Lower lobe of right lung (tissue), 2 donors: ENCODE results near the gene TCF4. TPM values are rescaled to one million over a fixed set of nuclear protein-coding genes. Genes with fewer than 3 reads are reported as not detected.

Source experiments
- ATAC-seq, 2 donors: fragments of 200-7000 bp; cut with Tn5 transposase; one replicate each; pipeline ENCODE4 v1.9.1; 2020 to 2022; ENCODE audit warnings: mild to moderate bottlenecking in 2 of 2, moderate library complexity in 2 of 2
- DNase-seq: peaks from one replicate; pipeline ENCODE4 v3.0.0-alpha.2; 2020
- H3K27ac ChIP-seq: fragments of 200-600 bp; one replicate; pipeline ENCODE4 v1.8.0; 2022
- H3K27me3 ChIP-seq: fragments of 200-600 bp; one replicate; pipeline ENCODE4 v1.8.0; 2022; ENCODE audit warnings: low read depth
- H3K36me3 ChIP-seq: fragments of 200-600 bp; one replicate; pipeline ENCODE4 v1.8.0; 2022; ENCODE audit warnings: mild to moderate bottlenecking
- H3K4me1 ChIP-seq: fragments of 200-600 bp; one replicate; pipeline ENCODE4 v1.8.0; 2022
- H3K4me3 ChIP-seq: fragments of 200-600 bp; one replicate; pipeline ENCODE4 v1.8.0; 2022; ENCODE audit warnings: mild to moderate bottlenecking
- H3K9me3 ChIP-seq: fragments of 200-600 bp; one replicate; pipeline ENCODE4 v1.8.0; 2022
- intact Hi-C: fragments of 100-400 bp; cut with DNase I; formaldehyde crosslinking; loops from one replicate; pipeline ENCODE4 v1.11.0; 2022
- total RNA-seq: library from RNA; stranded (reverse); fragmentation: NEBNext Ultra II Directional; extraction: Animal tissue kit (Norgen Biotek cat#: 25700); gene quantifications from one replicate; pipeline ENCODE4 v1.2.1, GENCODE V29; 2021
- TF ChIP-seq, protein P1 (sequence below): fragments of 200-600 bp; IDR thresholded peaks from one replicate; pipeline ENCODE4 v1.8.0; 2022; ENCODE audit warnings: antibody characterized with exemption, mild to moderate bottlenecking
- donor health status: DM: no; HTN: yes; CAD: no; lungs with severe emphysema.

Gene TCF4
- total RNA-seq, 1 donor from 2014 or later = 112 TPM

GRCh38 chr18:55573386-55573785 lies 14.6 kb downstream of the TCF4 start:
- H3K9me3 ChIP-seq = no peaks in the 10 kb centered on the region
- DNase-seq = no peak
- H3K4me3 ChIP-seq = no peak overlapping the region
- H3K36me3 ChIP-seq = no peaks in the 10 kb centered on the region
- H3K27ac ChIP-seq = no peak overlapping the region
- peaks cover 3% of the 10 kb centered on the region for H3K4me1 ChIP-seq
- ATAC-seq = no peak
- no peaks in the 10 kb centered on the region for H3K27me3 ChIP-seq
- TF ChIP-seq, protein P1, sequence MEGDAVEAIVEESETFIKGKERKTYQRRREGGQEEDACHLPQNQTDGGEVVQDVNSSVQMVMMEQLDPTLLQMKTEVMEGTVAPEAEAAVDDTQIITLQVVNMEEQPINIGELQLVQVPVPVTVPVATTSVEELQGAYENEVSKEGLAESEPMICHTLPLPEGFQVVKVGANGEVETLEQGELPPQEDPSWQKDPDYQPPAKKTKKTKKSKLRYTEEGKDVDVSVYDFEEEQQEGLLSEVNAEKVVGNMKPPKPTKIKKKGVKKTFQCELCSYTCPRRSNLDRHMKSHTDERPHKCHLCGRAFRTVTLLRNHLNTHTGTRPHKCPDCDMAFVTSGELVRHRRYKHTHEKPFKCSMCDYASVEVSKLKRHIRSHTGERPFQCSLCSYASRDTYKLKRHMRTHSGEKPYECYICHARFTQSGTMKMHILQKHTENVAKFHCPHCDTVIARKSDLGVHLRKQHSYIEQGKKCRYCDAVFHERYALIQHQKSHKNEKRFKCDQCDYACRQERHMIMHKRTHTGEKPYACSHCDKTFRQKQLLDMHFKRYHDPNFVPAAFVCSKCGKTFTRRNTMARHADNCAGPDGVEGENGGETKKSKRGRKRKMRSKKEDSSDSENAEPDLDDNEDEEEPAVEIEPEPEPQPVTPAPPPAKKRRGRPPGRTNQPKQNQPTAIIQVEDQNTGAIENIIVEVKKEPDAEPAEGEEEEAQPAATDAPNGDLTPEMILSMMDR = no peak
- intact Hi-C loops = no loop called here

GRCh38 chr18:55570966-55571365 lies 17.0 kb downstream of the TCF4 start:
- intact Hi-C loops = no loop called here
- ATAC-seq (no peak), DNase-seq (no peak)
- Histone ChIP-seq H3K4me3 (no peak overlapping the region), H3K27ac (no peak overlapping the region), H3K36me3 (no peaks in the 10 kb centered on the region), H3K27me3 (no peaks in the 10 kb centered on the region), H3K4me1 (peaks cover 3% of the 10 kb centered on the region), H3K9me3 (no peaks in the 10 kb centered on the region)
- TF ChIP-seq, protein P1 = no peak

DNA sequence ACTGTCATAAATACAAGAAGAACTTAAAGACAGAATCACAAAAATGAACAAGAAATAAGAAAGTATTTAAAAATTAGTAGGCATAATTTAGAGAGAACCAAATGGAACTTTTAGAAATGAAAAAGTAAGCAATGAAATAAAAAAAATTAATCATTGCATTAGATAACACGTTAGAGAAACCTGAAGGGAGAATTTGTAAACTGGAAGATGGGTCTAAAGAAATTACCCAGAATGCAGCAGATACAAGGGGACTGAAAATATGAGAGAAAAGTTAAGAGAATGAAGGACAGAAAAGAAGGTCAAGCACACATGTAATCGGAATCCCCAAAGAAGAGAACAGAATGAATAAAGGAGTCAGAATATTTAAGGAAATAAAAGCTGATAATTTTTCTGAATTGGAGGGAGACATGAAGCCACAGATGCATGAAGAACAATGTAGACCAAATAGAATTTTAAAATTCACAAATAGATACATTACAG lies 21.5 kb downstream of the TCF4 start:
- intact Hi-C loops = no loop called here
- H3K4me1 ChIP-seq = peaks cover 3% of the 10 kb centered on the region
- no peaks in the 10 kb centered on the region for H3K9me3 ChIP-seq
- DNase-seq (no peak), ATAC-seq (no peak)
- H3K36me3 ChIP-seq = no peaks in the 10 kb centered on the region
- H3K27ac ChIP-seq = no peak overlapping the region
- H3K27me3 ChIP-seq = no peaks in the 10 kb centered on the region
- TF ChIP-seq, protein P1 = no peak
- no peak overlapping the region for H3K4me3 ChIP-seq

DNA sequence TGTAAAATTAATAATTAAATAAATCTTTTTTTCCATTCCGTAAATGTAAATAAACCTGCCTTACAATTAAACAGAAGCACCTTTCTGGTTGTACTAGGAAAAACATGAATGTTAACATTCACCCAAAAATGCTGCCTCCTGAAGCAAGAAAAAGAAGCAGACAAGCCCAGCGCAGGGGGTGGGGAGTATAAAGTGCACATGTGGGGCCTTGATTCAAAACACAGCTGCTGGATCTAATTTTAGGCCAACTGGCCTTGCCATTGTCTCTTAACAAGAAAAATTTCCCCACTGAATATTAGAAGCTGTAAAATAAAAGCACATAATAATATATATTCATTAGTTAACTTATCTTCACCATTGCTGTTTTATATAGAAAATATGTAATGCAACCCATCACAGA lies 28.3 kb downstream of the TCF4 start:
- intact Hi-C loops = no loop called here
- Histone ChIP-seq H3K4me1 (no peaks in the 10 kb centered on the region), H3K36me3 (no peaks in the 10 kb centered on the region), H3K4me3 (no peak overlapping the region), H3K9me3 (no peaks in the 10 kb centered on the region), H3K27ac (no peak overlapping the region), H3K27me3 (no peaks in the 10 kb centered on the region)
- TF ChIP-seq, protein P1 = no peak
- ATAC-seq = no peak
- DNase-seq = no peak

- DNase-seq = no peak
- no peaks in the 10 kb centered on the region for H3K9me3 ChIP-seq
- H3K4me1 ChIP-seq = no peaks in the 10 kb centered on the region
- intact Hi-C loops = no loop called here
- H3K36me3 ChIP-seq = no peaks in the 10 kb centered on the region
- ATAC-seq = no peak
- no peak overlapping the region for H3K4me3 ChIP-seq
- no peaks in the 10 kb centered on the region for H3K27me3 ChIP-seq
- H3K27ac ChIP-seq = no peak overlapping the region
- TF ChIP-seq, protein P1 = no peak
These were observed 30.8 kb downstream of the TCF4 start for GRCh38 chr18:55557211-55557610.
